BE2C (cell line): ENCODE data around the gene TRRAP.

Experiments used
- DNase-seq: peaks from one replicate; pipeline ENCODE4 v3.0.0-alpha.2; 2020
- H3K27me3 ChIP-seq: fragments of 250-450 bp; sonication (Bioruptor Pico); 2 replicates; pipeline ENCODE4 v1.5.1; 2020; ENCODE audit warnings: mild to moderate bottlenecking
- H3K36me3 ChIP-seq: fragments of 250-450 bp; sonication (Bioruptor Pico); 2 replicates; pipeline ENCODE4 v1.5.1; 2020; ENCODE audit warnings: mild to moderate bottlenecking
- H3K4me1 ChIP-seq: fragments of 250-450 bp; sonication (Bioruptor Pico); 2 replicates; pipeline ENCODE4 v1.5.1; 2020
- H3K4me3 ChIP-seq: 2 replicates; pipeline ENCODE4 v1.5.1; 2011; ENCODE audit warnings: low read depth, low read length
- H3K9me3 ChIP-seq: fragments of 250-450 bp; sonication (Bioruptor Pico); 2 replicates; pipeline ENCODE4 v1.5.1; 2020
- CTCF ChIP-seq: IDR thresholded peaks from 2 replicates; pipeline ENCODE4 v1.5.1; 2012; ENCODE audit warnings: mild to moderate bottlenecking, low read depth, low read length

The TRRAP gene

GRCh38 chr7:98881561-98882315 is 3.4 kb downstream of the TRRAP start:
- no peaks in the 10 kb centered on the region for H3K4me1 ChIP-seq
- no peaks in the 10 kb centered on the region for H3K27me3 ChIP-seq
- H3K36me3 ChIP-seq: peaks cover 44% of the 10 kb centered on the region
- H3K9me3 ChIP-seq: no peaks in the 10 kb centered on the region
- H3K4me3 ChIP-seq: no peak overlapping the region
- DNase-seq: no peak
- TF ChIP-seq CTCF: no peak

- no peak overlapping the region for H3K4me3 ChIP-seq
- H3K36me3 ChIP-seq: peaks cover 54% of the 10 kb centered on the region
- no peaks in the 10 kb centered on the region for H3K4me1 ChIP-seq
- no peak for TF ChIP-seq CTCF
- no peaks in the 10 kb centered on the region for H3K9me3 ChIP-seq
- no peaks in the 10 kb centered on the region for H3K27me3 ChIP-seq
- DNase-seq: no peak
Observed at GRCh38 chr7:98884416-98884815, 6.1 kb downstream of the TRRAP start.

DNA sequence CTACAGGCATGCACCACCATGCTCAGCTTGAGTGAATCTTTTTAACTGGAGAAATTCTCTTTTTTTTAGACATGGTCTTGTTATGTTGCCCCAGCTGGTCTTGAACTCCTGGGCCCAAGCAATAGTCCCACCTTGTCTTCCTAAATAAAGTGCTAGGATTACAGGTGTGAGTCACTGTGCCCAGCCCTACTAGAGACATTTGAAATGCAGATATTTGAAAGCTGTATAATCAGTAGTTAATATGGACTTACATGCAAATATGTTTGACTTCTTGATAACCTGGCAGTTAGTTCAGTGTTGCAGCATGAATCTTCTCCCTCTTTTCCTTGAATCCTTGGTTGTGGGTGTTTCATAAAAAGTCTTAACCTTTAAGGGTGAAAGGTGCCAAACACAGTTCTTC is 8.7 kb downstream of the TRRAP start:
- Histone ChIP-seq H3K4me1 (no peaks in the 10 kb centered on the region), H3K4me3 (no peak overlapping the region), H3K36me3 (peaks cover 52% of the 10 kb centered on the region), H3K9me3 (no peaks in the 10 kb centered on the region), H3K27me3 (no peaks in the 10 kb centered on the region)
- DNase-seq: no peak
- TF ChIP-seq CTCF: no peak

- Histone ChIP-seq H3K36me3 (peaks cover 51% of the 10 kb centered on the region), H3K9me3 (no peaks in the 10 kb centered on the region), H3K4me1 (no peaks in the 10 kb centered on the region), H3K4me3 (no peak overlapping the region), H3K27me3 (no peaks in the 10 kb centered on the region)
- DNase-seq: no peak
- no peak for TF ChIP-seq CTCF
Observed at GRCh38 chr7:98892609-98893008, 14.3 kb downstream of the TRRAP start.

GRCh38 chr7:98899816-98900215 is 21.5 kb downstream of the TRRAP start:
- H3K27me3 ChIP-seq: no peaks in the 10 kb centered on the region
- no peak for TF ChIP-seq CTCF
- H3K4me1 ChIP-seq: no peaks in the 10 kb centered on the region
- DNase-seq: no peak
- H3K4me3 ChIP-seq: no peak overlapping the region
- H3K36me3 ChIP-seq: peaks cover 84% of the 10 kb centered on the region
- H3K9me3 ChIP-seq: no peaks in the 10 kb centered on the region

DNA sequence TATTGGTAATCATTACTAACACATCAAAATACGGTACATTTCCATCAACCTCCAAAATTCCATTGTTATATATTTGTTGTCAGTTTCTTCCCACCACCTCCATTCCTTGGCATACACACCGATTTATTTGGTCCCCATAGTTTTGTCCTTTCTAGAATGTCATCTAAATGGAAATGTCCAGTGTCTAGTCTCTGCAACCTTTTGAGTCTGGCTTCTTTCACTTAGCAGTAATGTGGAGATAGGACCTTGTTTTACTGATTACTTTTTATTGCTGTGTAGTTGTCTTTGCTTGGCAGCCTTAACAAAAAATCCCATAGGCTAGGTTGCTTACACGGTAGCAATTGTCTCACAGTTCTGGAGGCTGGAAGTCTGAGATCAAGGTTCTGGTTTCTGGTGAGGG is 22.5 kb downstream of the TRRAP start:
- Histone ChIP-seq H3K36me3 (peaks cover 79% of the 10 kb centered on the region), H3K4me3 (no peak overlapping the region), H3K9me3 (no peaks in the 10 kb centered on the region), H3K4me1 (no peaks in the 10 kb centered on the region), H3K27me3 (no peaks in the 10 kb centered on the region)
- TF ChIP-seq CTCF: no peak
- no peak for DNase-seq
